H1 (cell line): Measurements from ENCODE around the gene RMND5B. TPM values are rescaled to one million over a fixed set of nuclear protein-coding genes. Genes with fewer than 3 reads are reported as not detected.

ENCODE experiments used
- CTCF ChIA-PET: fragments of 300-600 bp; sonication (Branson Sonifier 250); formaldehyde crosslinking; loops from one replicate; lab custom pipeline; 2021; ENCODE audit not compliant: partially characterized antibody; lab: Charles Lee
- POLR2A ChIA-PET: fragments of 300-600 bp; sonication (Branson Sonifier 250); formaldehyde crosslinking; loops from one replicate; lab custom pipeline; 2021; ENCODE audit warnings: inconsistent platforms; ENCODE audit not compliant: partially characterized antibody; lab: Charles Lee
- DNase-seq, 2 experiments: peaks; one replicate each; pipeline versions ENCODE4 v3.0.0 to v3.0.0-alpha.2; 2010 to 2022; ENCODE audit warnings: low spot score in 2 of 2, low read depth in 1 of 2, mixed read lengths in 1 of 2
- FAIRE-seq: peaks from 2 replicates; lab custom pipeline; 2011; peaks lifted over from hg19 to GRCh38; lab: Jason Lieb, UNC
- H2AFZ ChIP-seq: 2 replicates; pipeline ENCODE4 v1.8.1; 2012; ENCODE audit warnings: low read length, inconsistent platforms
- H2AK5ac ChIP-seq: 2 replicates; pipeline ENCODE4 v1.6.1; 2013; ENCODE audit warnings: low read depth, low read length
- H2BK120ac ChIP-seq: replicated peaks from 2 replicates; pipeline ENCODE3; 2013; ENCODE audit warnings: low read depth, low read length, inconsistent platforms
- H2BK12ac ChIP-seq: 2 replicates; pipeline ENCODE4 v1.6.1; 2013; ENCODE audit warnings: low read depth, low read length
- H2BK15ac ChIP-seq: 2 replicates; pipeline ENCODE4 v1.6.1; 2013; ENCODE audit warnings: low read length
- H2BK20ac ChIP-seq: 2 replicates; pipeline ENCODE4 v1.6.1; 2013; ENCODE audit warnings: low read length
- H2BK5ac ChIP-seq: 2 replicates; pipeline ENCODE4 v1.6.1; 2013; ENCODE audit warnings: low read depth, low read length
- H3K14ac ChIP-seq: 2 replicates; pipeline ENCODE4 v1.6.1; 2013; ENCODE audit warnings: inconsistent platforms; ENCODE audit not compliant: insufficient read length
- H3K18ac ChIP-seq: 2 replicates; pipeline ENCODE4 v1.6.1; 2013; ENCODE audit warnings: low read length; ENCODE audit errors: extremely low read depth
- H3K23ac ChIP-seq: 2 replicates; pipeline ENCODE4 v1.6.1; 2013; ENCODE audit warnings: inconsistent platforms; ENCODE audit not compliant: insufficient read length
- H3K23me2 ChIP-seq: 2 replicates; pipeline ENCODE4 v1.6.1; 2013; ENCODE audit warnings: low read depth, low read length
- H3K27ac ChIP-seq: 2 replicates; pipeline ENCODE4 v1.6.1; 2011; ENCODE audit warnings: low read depth, low read length, inconsistent platforms
- H3K27me3 ChIP-seq, 4 experiments: replicated peaks in 1 of 4; 1 replicate in 1 of 4; 2 replicates in 3 of 4; pipeline versions ENCODE4 v1.6.1 to v1.8.1; 2011 to 2013; ENCODE audit warnings: low read length in 3 of 4, mild to moderate bottlenecking in 3 of 4, inconsistent platforms in 2 of 4, mixed read lengths in 2 of 4, moderate library complexity in 1 of 4; ENCODE audit not compliant: control insufficient read depth in 3 of 4, insufficient read depth in 3 of 4; ENCODE audit errors: extremely low read depth in 1 of 4
- H3K36me3 ChIP-seq, 4 experiments: 2 replicates each; pipeline versions ENCODE4 v1.6.1 to v1.8.1; 2011 to 2013; ENCODE audit warnings: mild to moderate bottlenecking in 4 of 4, low read length in 3 of 4, moderate library complexity in 2 of 4, control low read depth in 1 of 4, inconsistent platforms in 1 of 4; ENCODE audit not compliant: insufficient read depth in 4 of 4, control insufficient read depth in 2 of 4
- H3K4ac ChIP-seq: replicated peaks from 2 replicates; pipeline ENCODE3; 2013; ENCODE audit warnings: low read length, low read depth, mixed read lengths, inconsistent platforms; ENCODE audit not compliant: insufficient read length
- H3K4me1 ChIP-seq, 4 experiments: replicated peaks in 1 of 4; 1 replicate in 1 of 4; 2 replicates in 3 of 4; pipeline versions ENCODE4 v1.6.1 to v1.8.1; 2011 to 2013; ENCODE audit warnings: low read length in 3 of 4, inconsistent platforms in 2 of 4, mixed read lengths in 1 of 4; ENCODE audit not compliant: insufficient read depth in 4 of 4, control insufficient read depth in 3 of 4
- H3K4me2 ChIP-seq, 2 experiments: 2 replicates each; pipeline versions ENCODE4 v1.6.1 to v1.8.1; 2011 to 2013; ENCODE audit warnings: low read depth in 2 of 2, low read length in 2 of 2, control low read depth in 1 of 2, inconsistent platforms in 1 of 2, mild to moderate bottlenecking in 1 of 2; ENCODE audit not compliant: insufficient read depth in 1 of 2
- H3K4me3 ChIP-seq, 4 experiments: fragments of 200-600, 300-600 bp in 1 of 4; sonication (generic), shearing (Covaris generic), sonication (Bioruptor Twin) in 1 of 4; 2 replicates each; pipeline versions ENCODE4 v1.5.1 to v1.8.1; 2011 to 2016; ENCODE audit warnings: low read length in 4 of 4, low read depth in 3 of 4, control low read depth in 2 of 4, inconsistent platforms in 2 of 4, mild to moderate bottlenecking in 2 of 4, mixed read lengths in 1 of 4, moderate library complexity in 1 of 4; ENCODE audit not compliant: insufficient read depth in 2 of 4; ENCODE audit errors: extremely low read depth in 1 of 4
- H3K56ac ChIP-seq: replicated peaks from 2 replicates; pipeline ENCODE3; 2013; ENCODE audit warnings: low read depth, mild to moderate bottlenecking, mixed read lengths, low read length, inconsistent platforms; ENCODE audit not compliant: insufficient read length
- H3K79me1 ChIP-seq: 2 replicates; pipeline ENCODE4 v1.6.1; 2013; ENCODE audit warnings: low read depth, low read length, control low read depth
- H3K79me2 ChIP-seq, 2 experiments: 2 replicates each; pipeline versions ENCODE4 v1.6.1 to v1.8.1; 2012 to 2013; ENCODE audit warnings: low read length in 2 of 2, mild to moderate bottlenecking in 2 of 2, inconsistent platforms in 1 of 2; ENCODE audit not compliant: insufficient read depth in 2 of 2, control insufficient read depth in 1 of 2
- H3K9ac ChIP-seq, 4 experiments: replicated peaks in 1 of 4; 1 replicate in 1 of 4; 2 replicates in 3 of 4; pipeline versions ENCODE4 v1.6.1 to v1.8.1; 2011 to 2013; ENCODE audit warnings: low read depth in 3 of 4, low read length in 3 of 4, control low read depth in 2 of 4, mild to moderate bottlenecking in 2 of 4, moderate library complexity in 2 of 4, inconsistent platforms in 1 of 4; ENCODE audit errors: extremely low read depth in 1 of 4
- H3K9me3 ChIP-seq, 2 experiments: 2 replicates each; pipeline versions ENCODE4 v1.6.1 to v1.8.1; 2012 to 2013; ENCODE audit warnings: mild to moderate bottlenecking in 2 of 2, moderate library complexity in 2 of 2, control low read depth in 1 of 2, inconsistent platforms in 1 of 2, low read depth in 1 of 2, low read length in 1 of 2, mixed read lengths in 1 of 2; ENCODE audit not compliant: insufficient read depth in 2 of 2
- H4K20me1 ChIP-seq, 2 experiments: replicated peaks in 1 of 2; 2 replicates each; pipeline versions ENCODE3 to v1.8.1; 2011 to 2013; ENCODE audit warnings: inconsistent platforms in 2 of 2, low read length in 2 of 2, mild to moderate bottlenecking in 1 of 2; ENCODE audit not compliant: insufficient read depth in 2 of 2, control insufficient read depth in 1 of 2
- H4K5ac ChIP-seq: 2 replicates; pipeline ENCODE4 v1.6.1; 2013; ENCODE audit warnings: low read length, low read depth, mixed read lengths, inconsistent platforms; ENCODE audit not compliant: insufficient read length
- H4K8ac ChIP-seq: 2 replicates; pipeline ENCODE4 v1.8.0; 2013; ENCODE audit warnings: mild to moderate bottlenecking, moderate library complexity, low read length, inconsistent platforms; ENCODE audit not compliant: insufficient read depth; ENCODE audit errors: extremely low read depth
- H4K91ac ChIP-seq: replicated peaks from 2 replicates; pipeline ENCODE3; 2013; ENCODE audit warnings: low read length, mixed read lengths, inconsistent platforms; ENCODE audit not compliant: insufficient read length
- ATF2 ChIP-seq: IDR thresholded peaks from 2 replicates; pipeline ENCODE4 v1.6.1; 2012; ENCODE audit warnings: low read length, inconsistent platforms
- CREB1 ChIP-seq: IDR thresholded peaks from 2 replicates; pipeline ENCODE4 v1.6.1; 2012; ENCODE audit warnings: inconsistent platforms
- FOSL1 ChIP-seq: IDR thresholded peaks from 2 replicates; pipeline ENCODE4 v1.6.1; 2011; ENCODE audit warnings: mild to moderate bottlenecking, low read depth, low read length, moderate library complexity; ENCODE audit not compliant: insufficient read depth
- JUND ChIP-seq: IDR thresholded peaks from 2 replicates; pipeline ENCODE4 v1.6.1; 2011; ENCODE audit warnings: mild to moderate bottlenecking, improper control_type of control experiment, low read length
- RBBP5 ChIP-seq: IDR thresholded peaks from 2 replicates; pipeline ENCODE4 v1.7.1; 2012; ENCODE audit warnings: low read depth, mild to moderate bottlenecking, inconsistent platforms, low read length, moderate library complexity, borderline replicate concordance
- WGBS, 2 experiments: shearing (Covaris generic) in 1 of 2; methylation state at CpG; one replicate each; pipeline versions ENCODE4 v1.1.6 to v1.1.7; 2013 to 2015; ENCODE audit warnings: low lambda C conversion rate in 2 of 2, mixed read lengths in 2 of 2, inconsistent platforms in 1 of 2, low coverage in 1 of 2, missing lambda C conversion rate in 1 of 2; ENCODE audit not compliant: insufficient replicate concordance in 2 of 2, insufficient coverage in 1 of 2, insufficient read length in 1 of 2; ENCODE audit errors: extremely low coverage in 1 of 2, missing lambda C conversion rate in 1 of 2; 5-methylcytosine and 5-hydroxymethylcytosine counted together
- polyA plus RNA-seq, 7 experiments: library from polyadenylated mRNA; depleted of rRNA in 3 of 7; stranded (reverse) in 5 of 7; unstranded in 2 of 7; fragments of >200 nt in 5 of 7; fragments of 200-250 nt in 2 of 7; gene quantifications; 1 replicate in 5 of 7; 2 replicates in 1 of 7; 4 replicates in 1 of 7; pipeline versions ENCODE4 v1.2.1 to v1.2.3, GENCODE V29; 2011 to 2013; ENCODE audit warnings: missing spikeins in 2 of 7, mixed read lengths in 2 of 7
- total RNA-seq: library from RNA; stranded (reverse); fragmentation: NEBNext Ultra II Directional; extraction: Animal tissue kit (Norgen Biotek cat#: 25700); gene quantifications from 2 replicates; pipeline ENCODE4 v1.2.1, GENCODE V29; 2021

Gene RMND5B
- total and polyA plus RNA-seq, 2 of the 8 experiments (the other 6 are each of a cell fraction or from before 2014, with no cell fraction given), result 75.9 to 90.2 TPM

GRCh38 chr5:178108446-178108845 is 22.4 kb upstream of the RMND5B start:
- Histone ChIP-seq H3K9me3 (no peaks in the 10 kb centered on the region), H3K27ac (no peak overlapping the region), H3K23me2 (peaks cover 4% of the 10 kb centered on the region; the same call in 1 of the 2 replicates), H2BK120ac (peak overlapping the region; percentile 26), H4K5ac (no peak overlapping the region), H3K36me3 (no peaks in the 10 kb centered on the region), H3K18ac (0 out of 2 replicates have a peak overlapping the region, but pooled peaks have one; percentile 20), H3K27me3 (no peaks in the 10 kb centered on the region), H3K9ac (no peak overlapping the region), H2BK5ac (peak overlapping the region; percentile 29; the same call in 1 of the 2 replicates), H3K23ac (no peak overlapping the region), H3K56ac (no peak overlapping the region), H2AK5ac (peak overlapping the region; percentile 54; the same call in 1 of the 2 replicates), H4K8ac (peak overlapping the region; percentile 73; the same call in 1 of the 2 replicates), H2BK15ac (0 out of 2 replicates have a peak overlapping the region, but pooled peaks have one; percentile 84), H4K91ac (peak overlapping the region; percentile 66), H2AFZ (no peak overlapping the region; the same call in 1 of the 2 replicates), H3K4me2 (no peak overlapping the region), H2BK20ac (0 out of 2 replicates have a peak overlapping the region, but pooled peaks have one; percentile 10), H3K4ac (peak overlapping the region; percentile 45), H3K14ac (no peak overlapping the region), H4K20me1 (no peaks in the 10 kb centered on the region), H3K4me1 (0 out of 7 replicates have a peak, but pooled peaks cover 0 to 7% (median 1%) of the 10 kb centered on the region in 4 experiments), H3K79me1 (no peaks in the 10 kb centered on the region), H3K4me3 (no peak overlapping the region), H3K79me2 (peaks cover 0 to 5% of the 10 kb centered on the region in 2 experiments; a peak in 2 of 4 replicates), H2BK12ac (peak overlapping the region; percentile 3; the same call in 1 of the 2 replicates)
- FAIRE-seq (no peak), DNase-seq (no peak)
- ChIA-PET POLR2A (interaction anchor here (27.9 kb wide), 1 partner anchor 25 kb away, joined by 1250 read pairs; the partner anchor contains the start of genes NHP2 and RMND5B), CTCF (interaction anchor here (0.9 to 8.7 kb wide), 10 partner anchors 10 to 41 kb away, joined by 3 to 83 read pairs (median 5); no protein-coding TSS in a partner anchor)
- WGBS, 2 experiments, result 82% methylated on average over 7 of the region's 7 CpGs; no CpG with 5 or more reads in 1 of the 2 experiments
- TF ChIP-seq ATF2, result no peak
- no peak for TF ChIP-seq FOSL1
- TF ChIP-seq RBBP5, result no peak
- no peak for TF ChIP-seq CREB1
- no peak for TF ChIP-seq JUND
